Activated gamma-delta T cell treated with Interleukin-2 at 50 U/mL for 16 hours (primary cell): Measurements from ENCODE around the gene FAM47E.
"Not testable (repeated sequence)": the region's sequence is repeated elsewhere in the genome, so short reads cannot be mapped to it uniquely, and the experiment has no call there.

Experiments
- DNase-seq: peaks from one replicate; pipeline ENCODE4 v3.0.0-alpha.2; 2020

The FAM47E gene

GRCh38 chr4:76226418-76226817 lies 25.1 kb upstream of the FAM47E start:
- no peak for DNase-seq

- no peak for DNase-seq
Measured at GRCh38 chr4:76232681-76233080, 18.8 kb upstream of the FAM47E start.

- DNase-seq, result no peak
Measured at GRCh38 chr4:76233083-76233482, 18.4 kb upstream of the FAM47E start.

- no peak for DNase-seq
Measured at GRCh38 chr4:76233529-76233928, 18.0 kb upstream of the FAM47E start.

- DNase-seq, result no peak
Measured at GRCh38 chr4:76233967-76234678, 17.4 kb upstream of the FAM47E start.

- DNase-seq, result no peak
Measured at GRCh38 chr4:76234679-76235044, 16.9 kb upstream of the FAM47E start.

- no peak for DNase-seq
Measured at GRCh38 chr4:76235407-76235806, 16.1 kb upstream of the FAM47E start.

DNA sequence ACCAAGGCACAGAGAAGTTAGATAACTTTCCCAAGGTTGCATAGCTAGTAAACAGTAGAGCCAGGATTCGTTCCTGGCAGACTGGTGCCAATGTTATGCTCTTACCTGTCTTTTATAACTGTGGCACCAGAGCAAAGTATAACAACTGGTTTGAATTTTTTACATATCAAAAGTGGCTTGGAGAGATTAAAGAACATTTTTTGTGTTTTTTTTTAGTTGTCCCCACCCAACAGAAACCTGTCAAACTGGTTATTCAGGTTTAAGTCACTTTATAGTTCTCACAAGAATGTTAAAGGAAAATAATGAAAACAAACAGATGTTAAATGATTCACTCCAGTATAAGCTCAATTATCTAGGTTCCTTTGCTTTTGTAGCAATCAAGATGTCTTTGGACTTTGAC lies 15.6 kb upstream of the FAM47E start:
- no peak for DNase-seq

- DNase-seq, result no peak
Measured at GRCh38 chr4:76238236-76238635, 13.3 kb upstream of the FAM47E start.

DNA sequence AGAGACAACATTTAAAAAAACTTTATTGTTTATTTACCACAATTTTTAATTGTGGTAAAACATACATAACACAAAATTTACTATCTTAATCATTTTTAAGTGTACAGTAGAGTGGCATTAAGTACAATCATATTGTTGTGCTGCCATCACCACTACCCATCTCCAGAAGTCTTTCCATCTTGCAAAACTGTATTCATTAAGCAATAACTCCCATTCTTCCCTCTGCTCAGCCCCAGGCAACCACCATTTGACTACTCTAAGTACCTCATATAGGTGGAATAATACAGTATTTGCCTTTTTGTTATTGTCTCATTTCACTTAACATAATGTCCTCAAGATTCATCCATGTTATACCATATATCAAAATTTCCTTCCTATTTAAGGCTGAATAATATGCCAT lies 12.8 kb upstream of the FAM47E start:
- DNase-seq, result no peak

DNA sequence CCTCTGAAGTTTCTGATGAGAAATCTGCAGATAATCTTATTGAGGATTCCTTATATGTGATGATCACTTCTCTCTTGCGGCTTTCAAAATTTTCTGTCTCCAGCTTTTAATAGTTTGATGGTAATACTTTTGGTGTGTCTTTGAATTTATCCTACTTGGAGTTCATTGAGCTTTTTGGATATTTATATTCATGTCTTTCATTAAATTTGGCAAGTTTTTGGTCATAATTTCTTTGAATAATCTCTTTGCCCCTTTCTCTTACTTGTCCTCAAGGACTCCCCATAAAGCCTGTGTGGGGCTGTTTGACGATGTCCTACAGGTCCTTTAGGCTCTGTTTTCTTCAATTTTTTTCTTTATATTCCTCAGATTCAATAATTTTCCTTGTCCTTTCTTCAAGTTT lies 11.3 kb upstream of the FAM47E start:
- no peak for DNase-seq

- not testable (repeated sequence) for DNase-seq
Measured at GRCh38 chr4:76243877-76244276, 7.6 kb upstream of the FAM47E start.

- DNase-seq, result no peak
Measured at GRCh38 chr4:76246025-76246424, 5.5 kb upstream of the FAM47E start.

DNA sequence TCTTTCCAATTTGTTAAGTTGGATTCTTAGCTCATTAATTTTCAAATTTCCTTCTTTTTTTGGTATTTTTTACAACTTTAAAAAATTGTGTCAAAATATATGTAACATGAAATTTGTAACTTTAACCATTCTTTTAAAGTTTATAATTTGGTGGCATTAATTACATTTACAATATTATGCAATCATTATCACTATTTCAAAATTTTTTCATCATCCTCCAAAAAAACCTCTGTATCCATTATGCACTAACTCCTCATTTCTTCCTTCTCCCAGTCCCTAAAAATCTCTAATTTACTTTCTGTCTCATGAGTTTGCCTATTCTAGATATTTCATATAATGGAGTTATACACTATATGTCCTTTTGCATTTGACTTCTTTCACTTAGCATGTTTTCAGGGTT lies 4.7 kb upstream of the FAM47E start:
- DNase-seq, result no peak

- DNase-seq, result no peak
Measured at GRCh38 chr4:76250962-76251361, 559 bp upstream of the FAM47E start.

GRCh38 chr4:76252271-76252653 lies 741 bp downstream of the FAM47E start:
- no peak for DNase-seq

GRCh38 chr4:76253511-76253910 lies 2.0 kb downstream of the FAM47E start:
- DNase-seq, result no peak

DNA sequence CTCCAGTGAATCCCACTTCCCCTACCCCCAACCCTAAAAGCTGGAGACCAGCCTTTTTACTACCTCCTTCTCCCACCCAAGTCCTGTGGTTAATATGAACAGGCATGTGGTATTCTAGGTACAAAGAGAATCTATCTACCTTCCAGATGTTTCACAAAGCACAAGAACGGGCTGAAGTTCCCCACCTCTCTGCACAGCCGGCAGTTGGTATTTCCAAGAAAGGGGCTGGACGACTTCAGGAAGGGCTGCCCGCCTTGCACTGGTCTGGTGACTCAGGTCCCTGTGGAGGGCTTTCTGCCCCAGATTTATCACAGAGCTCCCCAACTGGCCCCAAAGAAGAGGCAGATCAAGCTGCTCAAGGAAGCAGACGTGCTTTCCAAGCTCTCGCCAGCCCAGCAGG lies 4.5 kb downstream of the FAM47E start:
- no peak for DNase-seq

- DNase-seq, result no peak
Measured at GRCh38 chr4:76256968-76257367, 5.4 kb downstream of the FAM47E start.

DNA sequence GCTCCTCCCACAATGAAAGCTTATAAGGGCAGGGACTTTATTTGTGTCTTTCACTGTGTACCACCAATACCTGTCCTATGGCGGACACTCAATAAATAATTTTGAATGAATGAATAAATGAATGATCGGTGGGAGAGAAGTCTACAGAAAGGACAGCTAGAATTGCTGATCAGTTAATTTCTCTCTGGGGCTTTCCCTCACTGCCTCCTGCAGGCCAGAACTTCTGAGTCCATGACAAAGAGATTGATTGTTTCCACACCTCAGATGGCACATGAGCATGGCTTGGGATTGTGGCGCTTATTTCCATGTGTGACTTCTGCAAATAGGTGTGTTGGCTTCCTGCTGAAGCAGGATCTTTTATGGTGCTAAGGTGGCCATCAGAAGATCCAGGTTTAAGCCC lies 6.3 kb downstream of the FAM47E start:
- no peak for DNase-seq

GRCh38 chr4:76260571-76260970 lies 9.1 kb downstream of the FAM47E start:
- no peak for DNase-seq

- DNase-seq, result no peak
Measured at GRCh38 chr4:76265631-76266218, 14.2 kb downstream of the FAM47E start.

DNA sequence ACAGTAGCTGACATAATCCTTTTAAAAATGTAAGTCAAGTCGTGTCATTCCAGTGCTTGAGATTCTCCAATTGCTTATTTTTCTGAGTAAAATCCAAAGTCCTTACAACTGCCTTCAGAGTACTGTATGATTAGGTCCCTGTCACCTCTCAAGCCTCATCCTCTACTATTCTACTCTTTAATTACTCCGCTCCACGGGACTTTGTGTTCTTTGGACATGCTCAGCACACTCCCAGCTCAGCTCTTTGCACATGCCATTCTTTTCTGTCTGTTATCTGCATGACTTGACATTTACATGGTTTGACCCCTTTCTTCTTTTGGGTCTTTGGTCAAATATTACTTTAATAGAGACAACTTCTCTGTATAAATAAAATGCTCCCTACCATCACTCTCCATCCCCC lies 15.1 kb downstream of the FAM47E start:
- DNase-seq, result no peak

DNA sequence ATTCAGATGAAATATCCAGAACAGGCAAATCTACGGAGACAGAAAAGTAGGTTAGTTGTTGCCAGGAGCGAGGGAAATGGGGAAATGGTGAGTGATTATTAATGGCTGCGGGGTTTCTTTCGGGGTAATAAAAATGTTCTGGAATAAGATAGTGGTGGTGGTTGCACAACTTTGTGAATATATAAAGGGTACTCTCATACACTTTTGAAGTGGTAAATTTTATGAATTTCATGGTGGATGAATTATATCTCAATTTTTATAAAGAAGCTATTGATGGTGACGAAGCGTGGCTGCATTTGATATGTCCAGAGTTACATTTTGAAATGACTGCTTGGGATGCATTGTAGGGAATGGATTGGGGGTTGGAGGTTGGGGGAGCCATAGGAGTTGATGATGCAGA lies 16.3 kb downstream of the FAM47E start:
- DNase-seq, result no peak
